HepG2 (cell line): ENCODE data around the gene NTN3.

Source experiments
- FOXO1 ChIP-seq: sonication (generic); formaldehyde crosslinking; IDR thresholded peaks from 2 replicates; pipeline ENCODE4 v1.4.0; 2020; ENCODE audit warnings: missing genetic modification reagents
- MAFG ChIP-seq: sonication (generic); formaldehyde crosslinking; IDR thresholded peaks from 2 replicates; pipeline ENCODE4 v1.5.1; 2020; ENCODE audit warnings: mild to moderate bottlenecking, missing genetic modification reagents
- MYNN ChIP-seq: sonication (generic); formaldehyde crosslinking; IDR thresholded peaks from 2 replicates; pipeline ENCODE4 v1.4.0; 2020; ENCODE audit warnings: mild to moderate bottlenecking, low read depth, missing genetic modification reagents
- ZMAT3 ChIP-seq: sonication (generic); formaldehyde crosslinking; conservative IDR thresholded peaks from 2 replicates; pipeline ENCODE4 v1.7.0; 2021; ENCODE audit warnings: missing genetic modification reagents
- ZNF275 ChIP-seq: sonication (generic); formaldehyde crosslinking; IDR thresholded peaks from 2 replicates; pipeline ENCODE4 v1.8.0; 2022; ENCODE audit warnings: missing genetic modification reagents, mild to moderate bottlenecking, inconsistent platforms, borderline replicate concordance
- ZNF766 ChIP-seq: sonication (generic); formaldehyde crosslinking; IDR thresholded peaks from 2 replicates; pipeline ENCODE4 v1.5.0; 2020; ENCODE audit warnings: missing genetic modification reagents, borderline replicate concordance
- ZNF772 ChIP-seq: sonication (generic); formaldehyde crosslinking; IDR thresholded peaks from 2 replicates; pipeline ENCODE4 v1.5.0; 2020; ENCODE audit warnings: mild to moderate bottlenecking, missing genetic modification reagents
- TF ChIP-seq, protein P1 (sequence below): IDR thresholded peaks from 2 replicates; pipeline ENCODE4 v1.6.1; 2016; ENCODE audit warnings: missing compliant biosample characterization, missing genetic modification reagents, borderline replicate concordance

DNA sequence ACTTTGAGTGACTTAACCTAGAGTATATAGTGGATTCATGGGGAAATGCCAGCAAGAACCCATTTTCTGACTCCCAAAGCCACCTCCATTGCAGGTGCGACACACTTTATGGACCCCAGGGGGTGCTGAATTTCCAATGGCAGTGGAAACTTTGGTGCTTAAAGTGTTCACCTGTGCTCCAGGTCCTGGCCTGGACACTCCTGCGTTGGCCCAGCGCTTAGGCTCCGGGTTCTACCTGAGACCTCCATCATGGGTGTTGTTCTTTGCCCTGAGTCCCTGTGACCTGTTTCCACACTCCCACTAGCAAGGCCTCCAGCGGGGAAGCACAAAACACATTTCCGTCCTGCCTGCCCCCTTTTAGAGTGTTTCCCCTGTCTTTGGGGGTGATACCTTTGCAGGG, 38.8 kb upstream of the NTN3 start:
- TF ChIP-seq MAFG (CRISPR knock-in tag): no peak
- TF ChIP-seq ZNF766 (CRISPR knock-in tag): no peak
- TF ChIP-seq MYNN (CRISPR knock-in tag): no peak
- no peak for TF ChIP-seq ZMAT3 (CRISPR knock-in tag)
- TF ChIP-seq FOXO1: no peak
- no peak for TF ChIP-seq ZNF275
- TF ChIP-seq, protein P1, sequence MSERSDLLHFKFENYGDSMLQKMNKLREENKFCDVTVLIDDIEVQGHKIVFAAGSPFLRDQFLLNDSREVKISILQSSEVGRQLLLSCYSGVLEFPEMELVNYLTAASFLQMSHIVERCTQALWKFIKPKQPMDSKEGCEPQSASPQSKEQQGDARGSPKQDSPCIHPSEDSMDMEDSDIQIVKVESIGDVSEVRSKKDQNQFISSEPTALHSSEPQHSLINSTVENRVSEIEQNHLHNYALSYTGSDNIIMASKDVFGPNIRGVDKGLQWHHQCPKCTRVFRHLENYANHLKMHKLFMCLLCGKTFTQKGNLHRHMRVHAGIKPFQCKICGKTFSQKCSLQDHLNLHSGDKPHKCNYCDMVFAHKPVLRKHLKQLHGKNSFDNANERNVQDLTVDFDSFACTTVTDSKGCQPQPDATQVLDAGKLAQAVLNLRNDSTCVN (CRISPR knock-in tag): no peak
- TF ChIP-seq ZNF772 (CRISPR knock-in tag): no peak
